Peyer's patch (tissue), 4 donors: ENCODE data around the gene KLC1.

ENCODE experiments used
- CTCF ChIP-seq, 6 experiments: fragments of 450-650 bp in 4 of 6; fragments of 200-600 bp in 2 of 6; sonication (generic) in 1 of 6; IDR thresholded peaks; one replicate each; pipeline ENCODE4 v1.5.1; 2017 to 2019; ENCODE audit warnings: antibody characterized with exemption in 6 of 6, mild to moderate bottlenecking in 3 of 6, moderate library complexity in 1 of 6
- POLR2A ChIP-seq, 2 donors: fragments of 450-650 bp; IDR thresholded peaks; one replicate each; pipeline ENCODE4 v1.5.1; 2017; ENCODE audit warnings: antibody characterized with exemption in 2 of 2, mild to moderate bottlenecking in 2 of 2, moderate library complexity in 2 of 2

- no peak for TF ChIP-seq CTCF (IDR thresholded peaks at IDR 0.05)
- TF ChIP-seq POLR2A (IDR thresholded peaks at IDR 0.05): no peak
Measured at GRCh38 chr14:103739793-103740501, 110.9 kb downstream of the KLC1 start.
